IPS-20b (cell line): ENCODE results near the gene SDK1.

Source experiments
- H3K27ac ChIP-seq: one replicate; pipeline ENCODE4 v1.5.1; 2013; ENCODE audit warnings: low read length
- H3K27me3 ChIP-seq: 2 replicates; pipeline ENCODE4 v1.6.1; 2013; ENCODE audit warnings: mild to moderate bottlenecking, low read length, inconsistent platforms; ENCODE audit not compliant: insufficient read depth
- H3K36me3 ChIP-seq: 2 replicates; pipeline ENCODE4 v1.6.1; 2013; ENCODE audit warnings: low read depth, mild to moderate bottlenecking, inconsistent platforms, low read length, moderate library complexity; ENCODE audit not compliant: insufficient read depth
- H3K4me1 ChIP-seq: 2 replicates; pipeline ENCODE4 v1.6.1; 2013; ENCODE audit warnings: mild to moderate bottlenecking, control low read depth, inconsistent platforms, low read length, moderate library complexity; ENCODE audit not compliant: insufficient read depth
- H3K4me3 ChIP-seq: 2 replicates; pipeline ENCODE4 v1.5.1; 2013; ENCODE audit warnings: mild to moderate bottlenecking, low read length, inconsistent platforms
- H3K9ac ChIP-seq: 2 replicates; pipeline ENCODE4 v1.6.1; 2013; ENCODE audit warnings: low read depth, mild to moderate bottlenecking, inconsistent platforms, low read length, moderate library complexity
- H3K9me3 ChIP-seq: 2 replicates; pipeline ENCODE4 v1.6.1; 2013; ENCODE audit warnings: mild to moderate bottlenecking, low read depth, low read length, inconsistent platforms; ENCODE audit not compliant: insufficient read depth

Gene SDK1

GRCh38 chr7:4174451-4174850, 873.4 kb downstream of the SDK1 start:
- H3K4me3 ChIP-seq = no peak overlapping the region
- H3K9ac ChIP-seq = no peak overlapping the region
- H3K27ac ChIP-seq = no peak overlapping the region
- no peaks in the 10 kb centered on the region for H3K4me1 ChIP-seq
- peaks cover 4% of the 10 kb centered on the region for H3K9me3 ChIP-seq
- no peaks in the 10 kb centered on the region for H3K36me3 ChIP-seq
- H3K27me3 ChIP-seq = no peaks in the 10 kb centered on the region

GRCh38 chr7:4174884-4175283, 873.8 kb downstream of the SDK1 start:
- Histone ChIP-seq H3K27me3 (no peaks in the 10 kb centered on the region), H3K36me3 (no peaks in the 10 kb centered on the region), H3K4me1 (no peaks in the 10 kb centered on the region), H3K27ac (no peak overlapping the region), H3K9ac (no peak overlapping the region), H3K4me3 (no peak overlapping the region), H3K9me3 (peaks cover 4% of the 10 kb centered on the region)

- no peaks in the 10 kb centered on the region for H3K36me3 ChIP-seq
- no peak overlapping the region for H3K4me3 ChIP-seq
- no peak overlapping the region for H3K27ac ChIP-seq
- no peak overlapping the region for H3K9ac ChIP-seq
- H3K4me1 ChIP-seq = no peaks in the 10 kb centered on the region
- H3K9me3 ChIP-seq = peaks cover 4% of the 10 kb centered on the region
- H3K27me3 ChIP-seq = no peaks in the 10 kb centered on the region
These were observed 874.4 kb downstream of the SDK1 start for GRCh38 chr7:4175346-4175973.

- no peaks in the 10 kb centered on the region for H3K36me3 ChIP-seq
- H3K9ac ChIP-seq = no peak overlapping the region
- peaks cover 4% of the 10 kb centered on the region for H3K9me3 ChIP-seq
- no peaks in the 10 kb centered on the region for H3K27me3 ChIP-seq
- H3K27ac ChIP-seq = no peak overlapping the region
- H3K4me1 ChIP-seq = no peaks in the 10 kb centered on the region
- H3K4me3 ChIP-seq = no peak overlapping the region
These were observed 875.9 kb downstream of the SDK1 start for GRCh38 chr7:4177001-4177400.

- Histone ChIP-seq H3K9ac (no peak overlapping the region), H3K4me3 (no peak overlapping the region), H3K9me3 (peaks cover 4% of the 10 kb centered on the region), H3K27me3 (no peaks in the 10 kb centered on the region), H3K27ac (no peak overlapping the region), H3K4me1 (no peaks in the 10 kb centered on the region), H3K36me3 (no peaks in the 10 kb centered on the region)
These were observed 877.4 kb downstream of the SDK1 start for GRCh38 chr7:4178416-4178815.

GRCh38 chr7:4178916-4179687, 878.0 kb downstream of the SDK1 start:
- no peaks in the 10 kb centered on the region for H3K36me3 ChIP-seq
- peaks cover 4% of the 10 kb centered on the region for H3K9me3 ChIP-seq
- H3K27me3 ChIP-seq = no peaks in the 10 kb centered on the region
- H3K4me1 ChIP-seq = no peaks in the 10 kb centered on the region
- no peak overlapping the region for H3K27ac ChIP-seq
- no peak overlapping the region for H3K4me3 ChIP-seq
- H3K9ac ChIP-seq = no peak overlapping the region

- no peaks in the 10 kb centered on the region for H3K4me1 ChIP-seq
These were observed 878.8 kb downstream of the SDK1 start for GRCh38 chr7:4179688-4180380.

GRCh38 chr7:4181446-4181845, 880.4 kb downstream of the SDK1 start:
- Histone ChIP-seq H3K9ac (no peak overlapping the region), H3K9me3 (peaks cover 4% of the 10 kb centered on the region), H3K36me3 (no peaks in the 10 kb centered on the region)

More at GRCh38 chr7:4179688-4180380, 878.8 kb downstream of the SDK1 start:
- H3K36me3 ChIP-seq = no peaks in the 10 kb centered on the region
- no peak overlapping the region for H3K4me3 ChIP-seq
- peaks cover 4% of the 10 kb centered on the region for H3K9me3 ChIP-seq
- no peak overlapping the region for H3K9ac ChIP-seq
- H3K27me3 ChIP-seq = no peaks in the 10 kb centered on the region
- H3K27ac ChIP-seq = no peak overlapping the region

GRCh38 chr7:4182605-4183300, 881.7 kb downstream of the SDK1 start:
- Histone ChIP-seq H3K4me1 (no peaks in the 10 kb centered on the region), H3K9ac (no peak overlapping the region), H3K27me3 (no peaks in the 10 kb centered on the region), H3K36me3 (no peaks in the 10 kb centered on the region), H3K9me3 (peaks cover 4% of the 10 kb centered on the region), H3K27ac (no peak overlapping the region), H3K4me3 (no peak overlapping the region)

More at GRCh38 chr7:4181446-4181845, 880.4 kb downstream of the SDK1 start:
- no peak overlapping the region for H3K27ac ChIP-seq
- H3K4me3 ChIP-seq = no peak overlapping the region
- no peaks in the 10 kb centered on the region for H3K27me3 ChIP-seq
- no peaks in the 10 kb centered on the region for H3K4me1 ChIP-seq

- no peaks in the 10 kb centered on the region for H3K27me3 ChIP-seq
- H3K9ac ChIP-seq = no peak overlapping the region
- H3K27ac ChIP-seq = no peak overlapping the region
- H3K36me3 ChIP-seq = no peaks in the 10 kb centered on the region
- no peaks in the 10 kb centered on the region for H3K4me1 ChIP-seq
- no peaks in the 10 kb centered on the region for H3K9me3 ChIP-seq
- H3K4me3 ChIP-seq = no peak overlapping the region
These were observed 883.6 kb downstream of the SDK1 start for GRCh38 chr7:4184653-4185052.

- H3K27ac ChIP-seq = no peak overlapping the region
- no peaks in the 10 kb centered on the region for H3K27me3 ChIP-seq
- no peaks in the 10 kb centered on the region for H3K9me3 ChIP-seq
- no peaks in the 10 kb centered on the region for H3K36me3 ChIP-seq
- H3K9ac ChIP-seq = no peak overlapping the region
- no peak overlapping the region for H3K4me3 ChIP-seq
- no peaks in the 10 kb centered on the region for H3K4me1 ChIP-seq
These were observed 884.1 kb downstream of the SDK1 start for GRCh38 chr7:4185136-4185535.
